ENCODE measurements around the gene BTBD7.

DNA sequence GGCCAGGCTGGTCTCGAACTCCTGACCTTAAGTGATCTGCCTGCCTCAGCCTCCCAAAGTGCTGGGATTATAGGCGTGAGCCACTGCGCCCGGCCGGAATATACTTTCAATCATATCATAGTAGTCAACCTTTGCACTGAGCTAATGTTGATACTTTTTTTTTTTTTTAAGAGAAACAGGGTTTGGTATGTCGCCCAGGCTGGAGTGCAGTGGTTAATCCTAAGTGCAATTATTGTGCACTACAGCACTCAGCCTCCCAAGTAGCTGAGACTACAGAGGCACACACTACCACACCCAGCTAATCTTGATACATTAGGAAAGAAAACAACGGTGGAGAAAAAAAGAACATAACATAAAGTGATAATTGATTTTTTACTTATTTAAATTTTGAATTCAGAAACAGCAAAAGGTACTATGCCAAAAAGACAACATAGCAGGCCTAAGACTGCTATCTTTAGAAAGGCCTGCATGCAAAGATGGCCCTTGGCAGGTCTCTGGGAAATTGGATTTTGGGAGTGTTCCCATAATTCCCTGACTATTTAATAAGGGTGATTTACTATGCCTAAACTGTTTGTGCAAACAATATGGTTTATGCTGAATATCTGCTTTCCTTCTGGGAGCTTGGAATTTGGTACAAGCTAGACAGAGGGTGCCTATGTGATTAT lies 15.5 kb downstream of the BTBD7 start:
- TF ChIP-seq CTCF (IDR thresholded peaks at IDR 0.05; ENCODE audit: low read length) (no peak), EZH2phosphoT487 (IDR thresholded peaks at IDR 0.05; ENCODE audit: low read length) (no peak), EZH2 (optimal IDR thresholded peaks at IDR 0.05; ENCODE audit: low read depth, low read length) (no peak)

Measured in MM.1S (cell line).